K562 (cell line): ENCODE results near the gene CD46. TPM values are rescaled to one million over a fixed set of nuclear protein-coding genes. Genes with fewer than 3 reads are reported as not detected.

Source experiments
- CTCFL ChIP-seq: IDR thresholded peaks from 2 replicates; pipeline ENCODE4 v1.6.1; 2011; ENCODE audit warnings: borderline replicate concordance, low read depth, mild to moderate bottlenecking, moderate library complexity, low read length; ENCODE audit not compliant: insufficient read depth, poor library complexity, severe bottlenecking
- DDX20 ChIP-seq: fragments of 450-650 bp; IDR thresholded peaks from 2 replicates; pipeline ENCODE4 v1.6.1; 2016; ENCODE audit warnings: missing genetic modification characterization, low read depth, mild to moderate bottlenecking, missing compliant biosample characterization, moderate library complexity
- E2F8 ChIP-seq: fragments of 450-650 bp; IDR thresholded peaks from 2 replicates; pipeline ENCODE4 v1.7.1; 2018; ENCODE audit warnings: mild to moderate bottlenecking, low read depth; ENCODE audit not compliant: partially characterized antibody
- ETS2 ChIP-seq: IDR thresholded peaks from 2 replicates; pipeline ENCODE4 v1.6.1; 2016; ENCODE audit warnings: borderline replicate concordance, missing genetic modification characterization, mild to moderate bottlenecking, moderate library complexity, missing compliant biosample characterization; ENCODE audit not compliant: poor library complexity, severe bottlenecking
- GMEB1 ChIP-seq: fragments of 250-450 bp; sonication (Bioruptor Pico); IDR thresholded peaks from 2 replicates; pipeline ENCODE4 v1.4.0; 2020; ENCODE audit warnings: mild to moderate bottlenecking
- HDAC8 ChIP-seq: fragments of 450-650 bp; IDR thresholded peaks from 2 replicates; pipeline ENCODE4 v1.6.1; 2016; ENCODE audit warnings: mild to moderate bottlenecking, missing genetic modification characterization, moderate library complexity, missing compliant biosample characterization
- NFRKB ChIP-seq: fragments of 450-650 bp; IDR thresholded peaks from 2 replicates; pipeline ENCODE4 v1.6.1; 2016; ENCODE audit warnings: low read depth
- PREB ChIP-seq: sonication (generic); formaldehyde crosslinking; IDR thresholded peaks from 2 replicates; pipeline ENCODE4 v1.8.1; 2023; ENCODE audit warnings: mild to moderate bottlenecking, missing genetic modification reagents
- TFE3 ChIP-seq: fragments of 450-650 bp; formaldehyde crosslinking; IDR thresholded peaks from 2 replicates; pipeline ENCODE4 v1.4.0; 2020; ENCODE audit warnings: mild to moderate bottlenecking, mixed read lengths
- XRCC4 ChIP-seq: IDR thresholded peaks from one replicate; pipeline ENCODE4 v1.6.1; 2011; ENCODE audit not compliant: insufficient read depth, insufficient read length; ENCODE audit errors: extremely low read depth
- ZBTB2 ChIP-seq: fragments of 450-650 bp; IDR thresholded peaks from 2 replicates; pipeline ENCODE4 v1.6.1; 2016; ENCODE audit warnings: antibody characterized with exemption
- ZNF140 ChIP-seq: fragments of 250-450 bp; sonication (Bioruptor Pico); IDR thresholded peaks from 2 replicates; pipeline ENCODE4 v1.8.0; 2021; ENCODE audit warnings: moderate library complexity, mild to moderate bottlenecking, inconsistent platforms
- ZNF584 ChIP-seq: fragments of 200-800 bp; sonication (Bioruptor generic); IDR thresholded peaks from 2 replicates; pipeline ENCODE4 v1.6.1; 2016; ENCODE audit warnings: low read depth, mild to moderate bottlenecking, missing genetic modification characterization, missing compliant biosample characterization
- ZNF780A ChIP-seq: fragments of 250-450 bp; sonication (Bioruptor Pico); IDR thresholded peaks from 2 replicates; pipeline ENCODE4 v1.5.0; 2021; ENCODE audit warnings: mild to moderate bottlenecking
- ZNF830 ChIP-seq: fragments of 250-450 bp; sonication (Bioruptor Pico); IDR thresholded peaks from 2 replicates; pipeline ENCODE4 v1.5.0; 2021; ENCODE audit warnings: mild to moderate bottlenecking
- polyA plus RNA-seq, 8 experiments: library from polyadenylated mRNA; depleted of rRNA in 4 of 8; stranded (reverse) in 5 of 8; unstranded in 3 of 8; fragments of >200 nt; fragmentation: Nextera tagmentation in 2 of 8; fragmentation: Illumina TruSeq in 1 of 8; extraction: Ambion mirVana in 2 of 8; extraction: Trizol in 1 of 8; gene quantifications; 2 replicates each; pipeline versions ENCODE4 v1.2.1 to v1.2.3, GENCODE V29; 2011 to 2014; ENCODE audit warnings: inconsistent platforms in 1 of 8, missing spikeins in 1 of 8
- total RNA-seq, 7 experiments: library from RNA; depleted of rRNA in 6 of 7; stranded (reverse); fragments of >200 nt in 6 of 7; fragmentation: Illumina TruSeq in 2 of 7; extraction: Trizol in 2 of 7; gene quantifications; 2 replicates each; pipeline versions ENCODE4 v1.2.1 to v1.2.3, GENCODE V29; 2011 to 2021; ENCODE audit warnings: low replicate concordance in 1 of 7

The CD46 gene
- total and polyA plus RNA-seq, 9 of the 15 experiments (the other 6 are each of a cell fraction or from before 2014, with no cell fraction given) = 87.9 to 374 (median 156) TPM

- TF ChIP-seq E2F8 (no peak), ZBTB2 (peak; percentile 22; the same call in 1 of the 2 replicates), HDAC8 (tag) (no peak), TFE3 (CRISPR knock-in tag) (no peak), CTCFL (no peak), ETS2 (no peak), PREB (CRISPR knock-in tag) (no peak), ZNF830 (CRISPR knock-in tag) (no peak), DDX20 (0 out of 2 replicates have a peak, but pooled peaks have one; percentile 26), ZNF140 (no peak), XRCC4 (no peak), ZNF584 (CRISPR knock-in tag) (no peak), NFRKB (no peak), GMEB1 (CRISPR knock-in tag) (peak; percentile 53; the same call in 1 of the 2 replicates), ZNF780A (CRISPR knock-in tag) (no peak)
These were observed 72.2 kb downstream of the CD46 start (continued) for GRCh38 chr1:207823880-207824566.
